ENCODE measurements around the gene SH3D21. TPM values are rescaled to one million over a fixed set of nuclear protein-coding genes. Genes with fewer than 3 reads are reported as not detected.

The SH3D21 gene
- total RNA-seq, 1 donor from 2014 or later, result 20.4 TPM

DNA sequence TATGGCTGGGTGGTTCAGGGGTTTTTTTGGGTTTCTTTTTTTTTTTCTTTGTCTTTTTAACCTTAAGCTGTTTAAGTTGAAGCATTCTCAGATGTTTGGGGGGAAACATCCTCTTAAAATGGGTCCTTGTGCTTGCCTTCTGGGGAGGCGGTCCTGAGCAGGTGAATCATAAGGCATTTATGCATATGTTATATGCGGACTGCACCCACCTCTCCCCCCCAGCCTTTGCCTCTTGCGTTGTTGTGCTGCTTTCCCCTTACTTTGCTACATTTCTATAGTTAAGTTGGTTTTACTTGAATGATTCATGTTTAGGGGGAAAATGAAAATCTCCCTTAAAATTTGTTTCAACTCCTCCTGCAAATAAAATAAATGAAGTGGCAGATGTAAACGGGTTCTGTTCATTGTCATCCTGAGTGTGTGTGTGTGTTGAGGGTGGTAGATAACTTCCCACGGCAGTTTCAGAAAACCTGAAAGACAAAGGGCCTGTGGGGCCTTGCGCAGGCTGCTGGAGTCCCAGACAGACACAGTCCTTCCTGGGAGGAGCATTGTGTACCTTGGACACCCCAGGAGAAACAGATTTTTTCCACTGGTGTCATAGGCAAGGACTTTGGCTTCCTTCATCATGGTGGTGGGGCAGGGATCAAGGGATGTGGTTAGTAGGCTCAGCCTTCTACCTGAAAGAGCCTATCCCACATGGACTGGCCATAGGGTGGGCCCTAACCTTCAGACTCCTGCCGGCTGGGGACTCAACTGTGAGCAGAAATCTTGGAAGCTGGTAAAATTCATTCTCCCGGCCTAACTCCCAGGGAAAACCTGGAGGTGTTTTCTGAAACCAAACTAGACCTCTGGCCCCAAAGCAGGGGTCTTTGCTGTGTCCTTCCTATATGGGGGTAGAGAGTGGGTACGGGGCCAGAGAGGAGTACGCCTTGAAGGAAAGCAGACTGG is 926 bp upstream of the SH3D21 start:
- Mint-ChIP-seq H3K9me3 (no peaks in the 10 kb centered on the region), H3K27me3 (ENCODE audit: low read depth) (no peaks in the 10 kb centered on the region), H3K27ac (peak overlapping the region; percentile 89), H3K4me1 (ENCODE audit: low read depth) (peaks cover 43% of the 10 kb centered on the region), H3K4me3 (ENCODE audit: low read depth) (peak overlapping the region; percentile 61), H3K36me3 (ENCODE audit: low read depth) (peaks cover 62% of the 10 kb centered on the region)
- no peak for DNase-seq (ENCODE audit: low spot score)
- intact Hi-C loops (cut with micrococcal nuclease), result loop anchor here (5.0 to 10.0 kb wide), 2 partner anchors 82 to 360 kb away; partner anchors contain the start of gene STK40

DNA sequence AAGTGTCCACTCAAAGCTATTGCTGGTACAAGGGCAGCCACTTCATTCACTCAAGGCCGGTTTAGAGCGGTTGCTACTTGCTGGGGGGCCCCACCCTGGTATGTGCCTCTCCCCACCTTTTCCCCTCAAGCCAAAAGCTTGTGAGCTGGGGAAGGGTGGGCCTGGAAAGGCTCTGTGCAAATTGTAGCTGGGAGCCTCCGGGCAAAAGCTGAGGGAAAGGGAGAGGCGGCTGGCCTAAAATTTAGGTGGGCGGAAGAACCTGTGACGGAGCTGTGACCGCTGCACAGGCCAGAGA is 306 bp upstream of the SH3D21 start:
- Mint-ChIP-seq H3K4me3 (ENCODE audit: low read depth) (peak overlapping the region; percentile 61), H3K27ac (peak overlapping the region; percentile 73)

DNA sequence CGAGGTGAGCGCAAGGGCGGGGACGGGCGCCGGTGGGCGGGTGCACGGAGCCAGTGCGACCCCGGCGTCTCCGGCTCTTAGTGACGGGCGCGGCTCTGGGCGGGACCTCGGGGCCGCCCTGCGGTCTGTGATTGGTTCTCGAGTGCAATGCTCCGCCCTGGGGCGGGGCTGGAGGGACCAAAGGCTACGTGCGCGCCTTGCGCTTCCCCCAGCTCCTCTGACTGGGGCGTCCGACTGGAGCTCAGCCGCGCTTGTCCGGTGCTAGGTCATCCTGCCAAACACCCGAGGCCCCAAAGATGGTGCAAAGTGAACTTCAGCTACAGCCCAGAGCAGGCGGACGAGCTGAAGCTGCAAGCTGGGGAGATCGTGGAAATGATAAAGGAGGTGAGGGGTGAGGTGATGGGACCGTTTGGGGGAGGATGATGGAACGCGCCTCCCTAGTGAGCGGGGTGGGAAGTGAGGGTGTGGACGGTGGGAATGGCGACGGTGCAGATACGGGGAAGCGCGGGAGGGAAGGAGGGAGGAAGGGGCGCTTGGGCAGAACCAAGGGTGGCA is 811 bp downstream of the SH3D21 start:
- Mint-ChIP-seq H3K27me3 (ENCODE audit: low read depth) (no peaks in the 10 kb centered on the region), H3K36me3 (ENCODE audit: low read depth) (peaks cover 48% of the 10 kb centered on the region), H3K4me3 (ENCODE audit: low read depth) (peak overlapping the region; percentile 99), H3K4me1 (ENCODE audit: low read depth) (peaks cover 37% of the 10 kb centered on the region), H3K9me3 (no peaks in the 10 kb centered on the region), H3K27ac (peak overlapping the region; percentile 95)
- intact Hi-C loops (cut with micrococcal nuclease), result loop anchor here (1.0 to 10.0 kb wide), 6 partner anchors 16 to 362 kb away; partner anchors contain the start of genes EVA1B, STK40, THRAP3 and TRAPPC3
- peak; percentile 93 for DNase-seq (ENCODE audit: low spot score)

More for the DNA sequence above, 306 bp upstream of the SH3D21 start:
- no peak for DNase-seq (ENCODE audit: low spot score)
- H3K9me3 Mint-ChIP-seq, result no peaks in the 10 kb centered on the region
- peaks cover 41% of the 10 kb centered on the region for H3K4me1 Mint-ChIP-seq (ENCODE audit: low read depth)
- H3K36me3 Mint-ChIP-seq (ENCODE audit: low read depth), result peaks cover 59% of the 10 kb centered on the region
- H3K27me3 Mint-ChIP-seq (ENCODE audit: low read depth), result no peaks in the 10 kb centered on the region
- intact Hi-C loops (cut with micrococcal nuclease), result loop anchor here (1.0 to 10.0 kb wide), 6 partner anchors 17 to 361 kb away; partner anchors contain the start of genes EVA1B, STK40, THRAP3 and TRAPPC3

DNA sequence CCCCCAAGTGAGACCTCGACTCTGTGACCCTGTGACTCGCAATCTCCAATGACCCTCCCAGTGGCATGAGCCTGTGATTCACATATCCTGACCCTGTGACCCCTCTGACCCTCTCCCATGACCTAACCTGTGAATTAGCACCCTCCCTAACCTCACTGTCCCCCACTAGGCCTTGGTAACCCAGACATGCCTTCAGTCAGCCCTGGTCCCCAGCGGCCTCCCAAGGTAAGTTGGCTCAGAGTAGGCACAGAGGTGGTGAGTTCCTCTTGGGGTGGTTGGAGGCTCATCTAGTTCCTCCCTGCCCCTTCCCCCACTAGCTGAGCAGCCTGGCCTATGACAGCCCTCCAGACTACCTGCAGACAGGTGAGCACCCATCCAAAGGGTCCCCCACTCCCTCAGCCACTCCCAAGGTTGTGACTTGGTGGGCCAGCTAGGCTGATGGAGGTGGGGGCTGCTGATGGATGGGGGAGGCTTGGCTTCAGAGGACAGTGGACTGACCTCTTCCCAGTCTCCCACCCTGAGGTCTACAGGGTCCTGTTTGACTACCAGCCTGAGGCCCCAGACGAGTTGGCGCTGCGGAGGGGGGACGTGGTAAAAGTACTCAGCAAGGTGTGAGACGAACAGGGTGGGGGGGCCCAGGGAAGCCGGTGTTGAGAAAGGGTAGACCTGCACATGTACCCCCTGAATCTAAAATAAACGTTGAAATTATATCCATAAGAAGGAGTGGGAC is 1.6 kb downstream of the SH3D21 start:
- no peaks in the 10 kb centered on the region for H3K27me3 Mint-ChIP-seq (ENCODE audit: low read depth)
- intact Hi-C loops (cut with micrococcal nuclease), result loop anchor here (2.0 to 10.0 kb wide), 4 partner anchors 80 to 363 kb away; partner anchors contain the start of genes STK40, THRAP3 and TRAPPC3
- no peaks in the 10 kb centered on the region for H3K9me3 Mint-ChIP-seq
- H3K4me1 Mint-ChIP-seq (ENCODE audit: low read depth), result peaks cover 32% of the 10 kb centered on the region
- H3K4me3 Mint-ChIP-seq (ENCODE audit: low read depth), result peak overlapping the region; percentile 99
- peaks cover 40% of the 10 kb centered on the region for H3K36me3 Mint-ChIP-seq (ENCODE audit: low read depth)
- no peak for DNase-seq (ENCODE audit: low spot score)
- H3K27ac Mint-ChIP-seq, result peak overlapping the region; percentile 95

DNA sequence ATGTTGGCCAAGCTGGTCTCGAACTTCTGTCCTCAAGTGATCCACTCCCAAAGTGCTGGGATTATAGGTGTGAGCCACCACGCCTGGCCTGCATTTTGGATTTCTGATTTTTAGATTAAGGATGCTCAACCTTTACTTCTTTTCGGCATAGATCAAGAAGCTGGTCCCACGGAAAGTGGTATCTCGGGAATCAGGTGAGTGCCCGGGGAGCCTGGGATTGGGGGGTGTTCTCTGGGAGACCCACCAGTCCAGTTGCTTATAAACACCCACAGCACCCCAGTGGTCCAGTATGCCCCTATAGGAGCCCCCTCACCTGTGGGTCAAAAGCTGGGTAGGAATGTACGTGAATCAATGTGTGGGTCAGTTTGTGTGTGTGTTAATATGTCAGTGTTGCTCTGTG is 3.2 kb downstream of the SH3D21 start:
- H3K27me3 Mint-ChIP-seq (ENCODE audit: low read depth), result no peaks in the 10 kb centered on the region
- H3K4me1 Mint-ChIP-seq (ENCODE audit: low read depth), result peaks cover 27% of the 10 kb centered on the region
- H3K36me3 Mint-ChIP-seq (ENCODE audit: low read depth), result peaks cover 32% of the 10 kb centered on the region
- intact Hi-C loops (cut with micrococcal nuclease), result loop anchor here (5.0 to 10.0 kb wide), 2 partner anchors 78 to 365 kb away; partner anchors contain the start of gene STK40
- no peak overlapping the region for H3K27ac Mint-ChIP-seq
- H3K4me3 Mint-ChIP-seq (ENCODE audit: low read depth), result no peak overlapping the region
- DNase-seq (ENCODE audit: low spot score), result no peak
- no peaks in the 10 kb centered on the region for H3K9me3 Mint-ChIP-seq

DNA sequence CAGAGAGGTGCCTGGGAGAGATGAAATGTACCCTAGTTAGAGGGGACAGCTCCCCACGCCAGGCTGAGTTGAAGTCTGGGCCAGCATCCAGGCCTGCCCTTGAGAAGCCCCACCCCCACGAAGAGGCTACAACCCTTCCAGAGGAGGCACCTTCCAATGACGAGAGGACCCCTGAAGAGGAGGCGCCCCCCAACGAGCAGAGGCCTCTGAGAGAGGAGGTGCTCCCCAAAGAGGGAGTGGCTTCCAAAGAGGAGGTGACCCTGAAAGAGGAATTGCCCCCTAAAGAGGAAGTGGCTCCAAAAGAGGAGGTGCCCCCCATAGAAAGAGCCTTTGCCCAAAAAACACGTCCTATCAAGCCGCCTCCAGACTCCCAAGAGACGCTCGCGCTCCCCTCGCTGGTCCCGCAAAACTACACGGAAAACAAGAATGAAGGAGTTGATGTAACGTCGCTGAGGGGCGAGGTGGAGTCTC is 14.2 kb downstream of the SH3D21 start:
- intact Hi-C loops (cut with micrococcal nuclease), result loop anchor here (5.0 kb wide), 1 partner anchor 47 kb away; no protein-coding TSS in a partner anchor
- DNase-seq (ENCODE audit: low spot score), result no peak
- Mint-ChIP-seq H3K4me1 (ENCODE audit: low read depth) (peaks cover 18% of the 10 kb centered on the region), H3K27ac (no peak overlapping the region), H3K36me3 (ENCODE audit: low read depth) (peaks cover 12% of the 10 kb centered on the region), H3K4me3 (ENCODE audit: low read depth) (peak overlapping the region; percentile 4), H3K27me3 (ENCODE audit: low read depth) (no peaks in the 10 kb centered on the region), H3K9me3 (no peaks in the 10 kb centered on the region)

DNA sequence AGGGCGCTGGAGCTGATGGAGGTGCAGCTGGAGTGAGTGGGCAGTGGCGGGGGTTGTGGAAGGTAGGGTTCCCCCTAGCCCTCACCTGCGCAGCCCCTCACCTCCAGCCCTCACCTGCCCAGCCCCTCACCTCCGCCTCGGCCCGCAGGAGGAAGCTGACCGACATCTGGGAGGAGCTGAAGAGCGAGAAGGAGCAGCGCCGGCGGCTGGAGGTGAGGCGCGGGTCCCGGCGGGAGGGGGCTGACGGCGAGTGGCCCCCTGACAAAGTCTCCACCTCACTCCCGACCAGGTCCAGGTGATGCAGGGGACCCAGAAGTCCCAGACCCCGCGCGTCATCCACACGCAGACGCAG is 14.6 kb downstream of the SH3D21 start:
- Mint-ChIP-seq H3K27me3 (ENCODE audit: low read depth) (no peaks in the 10 kb centered on the region), H3K27ac (no peak overlapping the region), H3K4me1 (ENCODE audit: low read depth) (peaks cover 18% of the 10 kb centered on the region), H3K36me3 (ENCODE audit: low read depth) (peaks cover 11% of the 10 kb centered on the region), H3K9me3 (no peaks in the 10 kb centered on the region), H3K4me3 (ENCODE audit: low read depth) (peak overlapping the region; percentile 4)
- intact Hi-C loops (cut with micrococcal nuclease), result loop anchor here (5.0 kb wide), 1 partner anchor 47 kb away; no protein-coding TSS in a partner anchor
- DNase-seq (ENCODE audit: low spot score), result no peak

DNA sequence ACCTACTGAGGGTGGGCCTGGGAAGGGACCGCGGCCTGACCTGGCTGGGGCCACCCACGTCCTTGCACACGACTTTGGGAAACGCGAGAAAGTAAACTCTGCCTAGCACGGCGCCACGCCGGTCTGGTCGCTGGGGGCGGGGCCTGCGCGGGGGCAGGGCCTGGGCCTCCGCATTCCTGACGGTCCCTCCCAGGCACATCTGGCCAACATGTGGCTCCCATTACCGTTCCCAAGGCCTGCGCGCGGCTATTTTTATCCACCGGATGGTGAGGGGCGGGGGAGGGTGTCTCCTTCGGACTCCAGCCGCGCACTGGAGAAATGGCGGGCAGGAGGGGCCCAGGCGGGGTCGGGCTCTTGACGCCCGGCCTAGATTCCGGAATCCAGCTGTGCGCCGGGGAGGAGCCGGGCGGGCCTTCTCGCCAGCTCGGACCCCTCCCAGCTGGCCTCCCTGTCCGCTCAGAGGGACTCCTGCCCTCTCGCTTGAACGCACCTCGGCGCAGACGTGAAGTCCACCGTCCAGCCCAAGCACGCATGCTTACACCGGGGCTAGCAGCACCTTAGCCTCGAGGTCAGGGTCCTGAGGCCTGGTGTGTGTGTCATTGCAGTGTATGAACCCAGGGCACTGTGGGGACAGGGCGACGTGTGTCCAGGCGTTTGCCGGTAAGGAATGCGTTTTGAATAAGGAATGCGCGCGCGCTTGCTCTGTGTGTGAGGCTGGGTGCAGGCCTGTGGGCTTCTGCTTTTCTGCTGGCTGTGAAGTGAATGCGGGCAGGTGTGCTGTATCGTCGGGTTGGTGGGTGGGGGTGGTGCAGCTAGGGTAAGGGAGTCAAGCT is 15.2 kb downstream of the SH3D21 start:
- H3K27me3 Mint-ChIP-seq (ENCODE audit: low read depth), result no peaks in the 10 kb centered on the region
- peak overlapping the region; percentile 46 for H3K4me3 Mint-ChIP-seq (ENCODE audit: low read depth)
- no peak overlapping the region for H3K27ac Mint-ChIP-seq
- intact Hi-C loops (cut with micrococcal nuclease), result loop anchor here (5.0 kb wide), 1 partner anchor 46 kb away; no protein-coding TSS in a partner anchor
- H3K36me3 Mint-ChIP-seq (ENCODE audit: low read depth), result peaks cover 8% of the 10 kb centered on the region
- H3K9me3 Mint-ChIP-seq, result no peaks in the 10 kb centered on the region
- DNase-seq (ENCODE audit: low spot score), result no peak
- peaks cover 18% of the 10 kb centered on the region for H3K4me1 Mint-ChIP-seq (ENCODE audit: low read depth)

DNA sequence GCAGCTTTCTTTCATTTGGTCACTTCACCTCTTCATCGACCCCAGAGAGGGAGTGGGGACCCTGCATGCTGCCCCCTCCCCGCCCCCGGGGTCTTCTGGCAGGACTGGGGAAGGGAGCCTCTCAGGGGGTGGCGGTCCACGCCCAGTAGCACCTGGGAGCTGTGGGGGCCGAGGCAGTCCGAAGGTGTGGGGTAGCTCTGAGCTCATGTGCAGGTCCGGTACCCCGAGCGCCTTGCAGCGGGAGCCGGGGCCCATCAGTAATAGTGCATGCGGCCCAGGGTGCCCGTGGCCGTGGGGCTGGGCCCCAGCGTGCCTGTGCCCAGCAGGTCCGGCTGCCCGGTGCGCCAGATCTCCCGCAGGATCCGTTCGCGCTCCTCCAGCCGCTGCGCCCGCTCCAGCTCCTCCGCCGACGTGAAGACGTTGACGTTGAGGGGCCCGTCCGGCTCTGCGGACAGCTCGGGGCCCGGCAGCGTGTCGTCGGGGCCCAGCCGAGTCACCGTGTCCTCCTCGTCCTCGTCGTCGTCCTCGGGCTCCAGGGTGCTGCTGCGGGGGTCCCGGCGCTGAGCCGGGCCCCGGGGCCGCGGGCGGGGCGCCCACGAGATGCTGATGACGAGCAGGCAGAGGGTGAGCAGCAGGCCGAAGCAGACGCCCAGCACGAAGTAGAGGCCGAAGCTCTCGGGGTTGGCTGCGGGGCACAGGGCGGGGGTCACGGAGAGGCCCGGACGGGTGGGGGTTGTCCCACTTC is 16.0 kb downstream of the SH3D21 start:
- H3K4me1 Mint-ChIP-seq (ENCODE audit: low read depth), result peaks cover 18% of the 10 kb centered on the region
- no peak overlapping the region for H3K27ac Mint-ChIP-seq
- intact Hi-C loops (cut with micrococcal nuclease), result loop anchor here (5.0 kb wide), 1 partner anchor 45 kb away; no protein-coding TSS in a partner anchor
- no peak for DNase-seq (ENCODE audit: low spot score)
- peaks cover 4% of the 10 kb centered on the region for H3K36me3 Mint-ChIP-seq (ENCODE audit: low read depth)
- no peaks in the 10 kb centered on the region for H3K27me3 Mint-ChIP-seq (ENCODE audit: low read depth)
- no peaks in the 10 kb centered on the region for H3K9me3 Mint-ChIP-seq
- H3K4me3 Mint-ChIP-seq (ENCODE audit: low read depth), result peak overlapping the region; percentile 74

DNA sequence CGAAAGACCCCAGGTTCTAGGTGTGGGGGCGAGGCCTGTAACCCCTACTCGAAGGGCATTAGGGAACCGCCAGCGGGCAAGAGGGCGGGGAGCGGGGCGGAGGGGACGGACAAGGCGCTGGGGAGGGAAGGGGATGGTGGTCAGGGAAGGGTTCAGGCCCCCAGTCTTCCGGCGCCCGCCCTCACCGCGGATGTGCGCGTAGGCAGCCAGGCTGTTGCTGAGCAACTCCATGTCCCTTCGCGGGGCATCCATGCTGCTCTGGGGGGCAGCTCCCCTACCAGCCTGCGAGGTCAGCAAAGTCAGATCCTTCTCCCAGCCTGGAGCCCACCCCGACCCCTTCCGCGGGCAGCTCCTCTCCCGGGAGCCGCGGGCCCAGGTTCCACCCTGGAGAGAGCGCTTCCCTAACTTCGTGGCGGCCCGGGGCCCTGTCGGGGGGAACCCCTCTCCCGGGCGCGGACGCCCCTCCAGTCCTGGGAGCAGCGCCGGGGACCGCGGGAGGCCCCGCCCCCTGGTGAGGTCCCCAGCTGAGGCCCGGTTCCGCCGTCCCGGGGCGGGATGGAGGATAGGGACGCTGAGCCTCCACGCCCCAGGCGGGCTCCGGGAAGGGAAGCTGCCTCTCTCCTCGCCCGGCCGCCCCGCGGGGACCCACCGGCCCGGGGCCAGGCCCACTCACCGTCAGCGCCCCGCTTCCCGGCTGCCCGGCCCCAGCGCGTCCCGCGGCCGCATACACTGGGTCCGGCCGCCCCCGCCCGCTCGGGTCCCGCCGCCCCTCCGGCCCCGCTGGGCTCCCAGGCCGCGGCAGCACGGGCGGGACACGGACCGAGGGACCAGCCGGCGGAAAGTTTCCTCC is 16.8 kb downstream of the SH3D21 start:
- Mint-ChIP-seq H3K4me3 (ENCODE audit: low read depth) (peak overlapping the region; percentile 74), H3K9me3 (no peaks in the 10 kb centered on the region), H3K27ac (peak overlapping the region; percentile 55), H3K36me3 (ENCODE audit: low read depth) (peaks cover 4% of the 10 kb centered on the region), H3K4me1 (ENCODE audit: low read depth) (peaks cover 22% of the 10 kb centered on the region), H3K27me3 (ENCODE audit: low read depth) (no peaks in the 10 kb centered on the region)
- DNase-seq (ENCODE audit: low spot score), result peak; percentile 26
- intact Hi-C loops (cut with micrococcal nuclease), result loop anchor here (1.0 to 5.0 kb wide), 2 partner anchors 17 to 44 kb away; partner anchors contain the start of gene SH3D21
